HEK293 (cell line): ENCODE data around the gene RABAC1.
"Not testable (repeated sequence)": the region's sequence is repeated elsewhere in the genome, so short reads cannot be mapped to it uniquely, and the experiment has no call there.

Experiments used
- CTCF ChIA-PET: fragments of 350-600 bp; formaldehyde crosslinking; extraction: SDS; loops from one replicate; lab custom pipeline; 2021; ENCODE audit warnings: antibody characterized with exemption; lab: Yijun Ruan, JAX
- POLR2A ChIA-PET: fragments of 300-600 bp; formaldehyde crosslinking; extraction: SDS; loops from one replicate; lab custom pipeline; 2020; ENCODE audit warnings: antibody characterized with exemption, inconsistent platforms; lab: Yijun Ruan, JAX
- H3K27ac ChIP-seq: fragments of 200-500 bp; sonication (Bioruptor generic); 2 replicates; pipeline ENCODE4 v1.5.1; 2014; ENCODE audit warnings: low read depth, low read length, control low read depth, inconsistent platforms; ENCODE audit errors: extremely low read depth
- H3K36me3 ChIP-seq, 2 experiments: fragments of 200-500 bp in 1 of 2; sonication (Bioruptor generic) in 1 of 2; 1 replicate in 1 of 2; 2 replicates in 1 of 2; pipeline ENCODE4 v1.5.1; 2014 to 2017; ENCODE audit warnings: inconsistent platforms in 2 of 2, low read length in 2 of 2; ENCODE audit not compliant: control insufficient read depth in 2 of 2, insufficient read depth in 1 of 2
- H3K4me1 ChIP-seq: fragments of 200-500 bp; sonication (Bioruptor generic); 2 replicates; pipeline ENCODE4 v1.5.1; 2014; ENCODE audit warnings: mild to moderate bottlenecking, low read length, inconsistent platforms; ENCODE audit not compliant: control insufficient read depth, insufficient read depth
- H3K4me3 ChIP-seq: 2 replicates; pipeline ENCODE4 v1.5.1; 2011; ENCODE audit warnings: low read depth, mild to moderate bottlenecking, control low read depth, low read length, moderate library complexity
- H3K9me3 ChIP-seq: fragments of 200-500 bp; sonication (Bioruptor generic); 2 replicates; pipeline ENCODE4 v1.5.1; 2014; ENCODE audit warnings: low read depth, low read length, inconsistent platforms; ENCODE audit not compliant: control insufficient read depth, insufficient read depth
- BCL11B ChIP-seq: fragments of 450-650 bp; formaldehyde crosslinking; IDR thresholded peaks from 2 replicates; pipeline ENCODE4 v1.5.1; 2016; ENCODE audit warnings: low read depth, missing biosample characterization, missing genetic modification characterization
- GFI1B ChIP-seq: fragments of 450-650 bp; formaldehyde crosslinking; IDR thresholded peaks from 2 replicates; pipeline ENCODE4 v1.5.1; 2016; ENCODE audit warnings: missing biosample characterization, missing genetic modification characterization
- HOXA7 ChIP-seq: sonication (generic); formaldehyde crosslinking; IDR thresholded peaks from 2 replicates; pipeline ENCODE4 v1.8.1; 2022; ENCODE audit warnings: missing genetic modification reagents, borderline replicate concordance
- IKZF3 ChIP-seq: fragments of 450-650 bp; IDR thresholded peaks from 2 replicates; pipeline ENCODE4 v1.5.0; 2018; ENCODE audit warnings: missing biosample characterization, mild to moderate bottlenecking, missing genetic modification characterization, moderate library complexity
- KLF1 ChIP-seq: fragments of 450-650 bp; formaldehyde crosslinking; IDR thresholded peaks from 2 replicates; pipeline ENCODE4 v1.5.1; 2016; ENCODE audit warnings: missing biosample characterization, missing genetic modification characterization
- OSR2 ChIP-seq: fragments of 450-650 bp; formaldehyde crosslinking; IDR thresholded peaks from 2 replicates; pipeline ENCODE4 v1.5.1; 2016; ENCODE audit warnings: missing biosample characterization, missing genetic modification characterization
- RBAK ChIP-seq: fragments of 450-650 bp; formaldehyde crosslinking; IDR thresholded peaks from 2 replicates; pipeline ENCODE4 v1.5.1; 2016; ENCODE audit warnings: missing biosample characterization, missing genetic modification characterization
- REPIN1 ChIP-seq: fragments of 450-650 bp; formaldehyde crosslinking; IDR thresholded peaks from 2 replicates; pipeline ENCODE4 v1.5.1; 2017; ENCODE audit warnings: missing biosample characterization, missing genetic modification characterization, low read depth
- SETDB1 ChIP-seq: IDR thresholded peaks from one replicate; pipeline ENCODE4 v1.6.1; 2017; ENCODE audit warnings: mild to moderate bottlenecking, low read length, moderate library complexity, mixed read lengths; ENCODE audit not compliant: insufficient read length
- ZBTB17 ChIP-seq: fragments of 450-650 bp; formaldehyde crosslinking; IDR thresholded peaks from 2 replicates; pipeline ENCODE4 v1.5.1; 2016; ENCODE audit warnings: missing biosample characterization, missing genetic modification characterization
- ZBTB6 ChIP-seq: fragments of 450-650 bp; formaldehyde crosslinking; IDR thresholded peaks from 2 replicates; pipeline ENCODE4 v1.5.1; 2017; ENCODE audit warnings: missing biosample characterization, missing genetic modification characterization
- ZFHX2 ChIP-seq: fragments of 450-650 bp; formaldehyde crosslinking; conservative IDR thresholded peaks from 2 replicates; pipeline ENCODE4 v1.5.1; 2016; ENCODE audit warnings: missing biosample characterization, missing genetic modification characterization
- ZNF114 ChIP-seq: fragments of 450-650 bp; formaldehyde crosslinking; IDR thresholded peaks from 2 replicates; pipeline ENCODE4 v1.5.0; 2017; ENCODE audit warnings: missing biosample characterization, missing genetic modification characterization
- ZNF202 ChIP-seq: fragments of 450-650 bp; formaldehyde crosslinking; IDR thresholded peaks from 2 replicates; pipeline ENCODE4 v1.5.1; 2016; ENCODE audit warnings: missing biosample characterization, missing genetic modification characterization, borderline replicate concordance
- ZNF221 ChIP-seq: fragments of 450-650 bp; formaldehyde crosslinking; IDR thresholded peaks from 2 replicates; pipeline ENCODE4 v1.5.1; 2017; ENCODE audit warnings: missing biosample characterization, missing genetic modification characterization, borderline replicate concordance
- ZNF292 ChIP-seq: fragments of 450-650 bp; formaldehyde crosslinking; IDR thresholded peaks from 2 replicates; pipeline ENCODE4 v1.5.1; 2016; ENCODE audit warnings: low read depth, missing biosample characterization, missing genetic modification characterization, borderline replicate concordance
- ZNF311 ChIP-seq: fragments of 450-650 bp; formaldehyde crosslinking; IDR thresholded peaks from 2 replicates; pipeline ENCODE4 v1.5.1; 2017; ENCODE audit warnings: missing biosample characterization, missing genetic modification characterization, borderline replicate concordance
- ZNF324 ChIP-seq: fragments of 450-650 bp; formaldehyde crosslinking; IDR thresholded peaks from 2 replicates; pipeline ENCODE4 v1.5.1; 2016; ENCODE audit warnings: missing biosample characterization, missing genetic modification characterization
- ZNF366 ChIP-seq: fragments of 450-650 bp; formaldehyde crosslinking; conservative IDR thresholded peaks from 2 replicates; pipeline ENCODE4 v1.5.1; 2016; ENCODE audit warnings: missing biosample characterization, missing genetic modification characterization
- ZNF530 ChIP-seq: fragments of 450-650 bp; formaldehyde crosslinking; IDR thresholded peaks from 2 replicates; pipeline ENCODE4 v1.5.1; 2016; ENCODE audit warnings: low read depth, missing biosample characterization, missing genetic modification characterization
- ZNF600 ChIP-seq: fragments of 450-650 bp; formaldehyde crosslinking; IDR thresholded peaks from 2 replicates; pipeline ENCODE4 v1.5.1; 2016; ENCODE audit warnings: missing biosample characterization, missing genetic modification characterization
- ZNF785 ChIP-seq: fragments of 450-650 bp; formaldehyde crosslinking; IDR thresholded peaks from 2 replicates; pipeline ENCODE4 v1.5.1; 2016; ENCODE audit warnings: missing biosample characterization, missing genetic modification characterization
- ZSCAN18 ChIP-seq: fragments of 450-650 bp; formaldehyde crosslinking; IDR thresholded peaks from 2 replicates; pipeline ENCODE4 v1.5.1; 2016; ENCODE audit warnings: missing biosample characterization, missing genetic modification characterization
- ZSCAN23 ChIP-seq: fragments of 450-650 bp; formaldehyde crosslinking; IDR thresholded peaks from 2 replicates; pipeline ENCODE4 v1.5.1; 2016; ENCODE audit warnings: missing biosample characterization, missing genetic modification characterization
- TF ChIP-seq, protein P1 (sequence below): fragments of 450-650 bp; formaldehyde crosslinking; IDR thresholded peaks from 2 replicates; pipeline ENCODE4 v1.5.1; 2016; ENCODE audit warnings: missing biosample characterization, missing genetic modification characterization
- TF ChIP-seq, protein P2 (sequence below): fragments of 450-650 bp; formaldehyde crosslinking; IDR thresholded peaks from 2 replicates; pipeline ENCODE4 v1.5.1; 2016; ENCODE audit warnings: missing biosample characterization, missing genetic modification characterization

Gene RABAC1

DNA sequence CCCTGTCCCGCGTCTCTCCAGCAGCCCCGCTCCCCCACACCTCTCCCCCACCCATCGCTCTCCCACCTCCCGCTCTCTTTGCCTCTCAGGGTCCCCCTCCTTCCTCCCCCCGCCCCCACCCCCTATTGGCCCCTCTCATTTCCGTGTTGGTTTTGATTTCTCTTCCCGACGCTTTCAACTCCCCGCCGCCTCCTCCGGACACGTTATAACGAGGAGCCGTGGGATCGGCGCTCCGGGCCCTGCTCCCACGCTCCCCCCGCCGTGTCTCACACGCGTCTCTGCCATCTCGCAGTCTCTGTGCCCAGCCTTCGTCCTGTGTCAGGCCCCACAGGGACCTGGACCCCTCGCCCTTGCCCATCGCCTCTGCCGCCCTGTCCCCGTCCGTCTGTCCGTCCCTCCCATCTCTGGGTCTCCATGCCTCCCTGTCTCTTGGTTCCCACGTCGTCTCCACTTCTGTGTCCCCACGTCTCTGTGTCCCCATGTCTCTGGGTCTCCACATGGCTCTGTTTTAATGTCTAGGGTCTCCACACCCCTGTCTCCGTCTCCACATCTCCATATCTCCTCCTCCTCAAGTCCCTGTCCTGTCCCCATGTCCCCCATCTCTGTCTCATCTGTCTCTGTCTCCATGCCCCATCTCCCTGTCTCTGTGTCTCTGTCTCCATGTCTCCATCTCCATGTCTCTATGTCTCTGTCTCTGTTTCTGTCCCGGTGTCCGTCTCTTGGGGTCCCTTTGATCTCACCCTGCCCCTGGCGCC lies 43.9 kb downstream of the RABAC1 start (continued):
- peak; percentile 89 for TF ChIP-seq ZBTB17 (tag by site-specific recombination)
- 0 out of 2 replicates have a peak, but pooled peaks have one; percentile 26 for TF ChIP-seq ZNF366 (tag by site-specific recombination)
- peak; percentile 94 for TF ChIP-seq ZFHX2 (tag by site-specific recombination)
- peak; percentile 82; the same call in 1 of the 2 replicates for TF ChIP-seq ZNF202 (tag by site-specific recombination)
- TF ChIP-seq ZNF785 (tag by site-specific recombination) = peak; percentile 59; the same call in 1 of the 2 replicates
- peak; percentile 95 for TF ChIP-seq ZNF311 (tag by site-specific recombination)
- TF ChIP-seq ZBTB6 (tag by site-specific recombination) = peak; percentile 64; the same call in 1 of the 2 replicates

- H3K4me3 ChIP-seq, POLR2A ChIA-PET, CTCF ChIA-PET, H3K4me1 ChIP-seq, H3K9me3 ChIP-seq, H3K36me3 ChIP-seq, H3K27ac ChIP-seq: not testable (repeated sequence)
- TF ChIP-seq BCL11B (0 out of 2 replicates have a peak, but pooled peaks have one; percentile 5), ZBTB17 (tag by site-specific recombination) (peak; percentile 69; the same call in 1 of the 2 replicates)
Observed at GRCh38 chr19:41914424-41914834, 44.7 kb downstream of the RABAC1 start.

- ChIA-PET POLR2A (no interaction called here), CTCF (no interaction called here)
- H3K4me3 ChIP-seq = no peak overlapping the region
- H3K36me3 ChIP-seq = no peaks in the 10 kb centered on the region
- H3K9me3 ChIP-seq = no peaks in the 10 kb centered on the region
- H3K4me1 ChIP-seq = no peaks in the 10 kb centered on the region
- no peak overlapping the region for H3K27ac ChIP-seq
- TF ChIP-seq HOXA7 (CRISPR knock-in tag) (no peak), REPIN1 (no peak), ZNF324 (tag by site-specific recombination) (no peak), ZSCAN23 (tag by site-specific recombination) (no peak), ZNF600 (tag by site-specific recombination) (no peak), OSR2 (tag by site-specific recombination) (no peak), SETDB1 (no peak), RBAK (tag by site-specific recombination) (0 out of 2 replicates have a peak, but pooled peaks have one; percentile 21), KLF1 (tag by site-specific recombination) (peak; percentile 70), ZNF114 (tag by site-specific recombination) (no peak), ZSCAN18 (no peak), ZNF292 (tag by site-specific recombination) (no peak), GFI1B (tag by site-specific recombination) (no peak), ZNF530 (tag by site-specific recombination) (no peak), ZNF221 (tag by site-specific recombination) (no peak), IKZF3 (tag by site-specific recombination) (no peak)
- TF ChIP-seq, protein P1, sequence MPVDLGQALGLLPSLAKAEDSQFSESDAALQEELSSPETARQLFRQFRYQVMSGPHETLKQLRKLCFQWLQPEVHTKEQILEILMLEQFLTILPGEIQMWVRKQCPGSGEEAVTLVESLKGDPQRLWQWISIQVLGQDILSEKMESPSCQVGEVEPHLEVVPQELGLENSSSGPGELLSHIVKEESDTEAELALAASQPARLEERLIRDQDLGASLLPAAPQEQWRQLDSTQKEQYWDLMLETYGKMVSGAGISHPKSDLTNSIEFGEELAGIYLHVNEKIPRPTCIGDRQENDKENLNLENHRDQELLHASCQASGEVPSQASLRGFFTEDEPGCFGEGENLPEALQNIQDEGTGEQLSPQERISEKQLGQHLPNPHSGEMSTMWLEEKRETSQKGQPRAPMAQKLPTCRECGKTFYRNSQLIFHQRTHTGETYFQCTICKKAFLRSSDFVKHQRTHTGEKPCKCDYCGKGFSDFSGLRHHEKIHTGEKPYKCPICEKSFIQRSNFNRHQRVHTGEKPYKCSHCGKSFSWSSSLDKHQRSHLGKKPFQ = no peak
- TF ChIP-seq, protein P2, sequence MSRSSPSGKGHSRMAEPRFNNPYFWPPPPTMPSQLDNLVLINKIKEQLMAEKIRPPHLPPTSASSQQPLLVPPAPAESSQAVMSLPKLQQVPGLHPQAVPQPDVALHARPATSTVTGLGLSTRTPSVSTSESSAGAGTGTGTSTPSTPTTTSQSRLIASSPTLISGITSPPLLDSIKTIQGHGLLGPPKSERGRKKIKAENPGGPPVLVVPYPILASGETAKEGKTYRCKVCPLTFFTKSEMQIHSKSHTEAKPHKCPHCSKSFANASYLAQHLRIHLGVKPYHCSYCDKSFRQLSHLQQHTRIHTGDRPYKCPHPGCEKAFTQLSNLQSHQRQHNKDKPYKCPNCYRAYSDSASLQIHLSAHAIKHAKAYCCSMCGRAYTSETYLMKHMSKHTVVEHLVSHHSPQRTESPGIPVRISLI (tag by site-specific recombination) = no peak
Observed at GRCh38 chr19:41913538-41914423, 45.3 kb downstream of the RABAC1 start.
